Central memory CD8-positive, alpha-beta T cell (primary cell): Measurements from ENCODE around the gene CYB561.
"Not testable (repeated sequence)": the region's sequence is repeated elsewhere in the genome, so short reads cannot be mapped to it uniquely, and the experiment has no call there.

Source experiments
- ATAC-seq: fragments of 150-1000 bp; cut with Tn5 transposase; replicated peaks from 2 replicates; pipeline ENCODE4 v1.10.0; 2022; ENCODE audit warnings: mild to moderate bottlenecking, moderate FRiP score, moderate number of reproducible peaks; ENCODE audit not compliant: poor library complexity, severe bottlenecking; ENCODE audit errors: extremely low read depth
- DNase-seq, 2 donors: peaks; one replicate each; pipeline ENCODE4 v3.0.0; 2021; ENCODE audit warnings: low spot score in 2 of 2
- H3K27ac Mint-ChIP-seq: one replicate; pipeline ENCODE4 v1.8.0; 2022; ENCODE audit warnings: low read depth, mild to moderate bottlenecking, moderate library complexity, mixed read lengths
- H3K27me3 Mint-ChIP-seq: one replicate; pipeline ENCODE4 v1.8.0; 2022; ENCODE audit warnings: mixed read lengths
- H3K36me3 Mint-ChIP-seq: one replicate; pipeline ENCODE4 v1.8.0; 2022; ENCODE audit warnings: mild to moderate bottlenecking, moderate library complexity, mixed read lengths; ENCODE audit not compliant: insufficient read depth
- H3K4me1 Mint-ChIP-seq: one replicate; pipeline ENCODE4 v1.8.0; 2022; ENCODE audit warnings: mixed read lengths
- H3K4me3 Mint-ChIP-seq: one replicate; pipeline ENCODE4 v1.8.0; 2022; ENCODE audit warnings: mild to moderate bottlenecking, moderate library complexity, mixed read lengths
- H3K9me3 Mint-ChIP-seq: one replicate; pipeline ENCODE4 v1.8.0; 2022; ENCODE audit warnings: mixed read lengths

The CYB561 gene

GRCh38 chr17:63454357-63454756, 8.3 kb upstream of the CYB561 start:
- not testable (repeated sequence) for DNase-seq

DNA sequence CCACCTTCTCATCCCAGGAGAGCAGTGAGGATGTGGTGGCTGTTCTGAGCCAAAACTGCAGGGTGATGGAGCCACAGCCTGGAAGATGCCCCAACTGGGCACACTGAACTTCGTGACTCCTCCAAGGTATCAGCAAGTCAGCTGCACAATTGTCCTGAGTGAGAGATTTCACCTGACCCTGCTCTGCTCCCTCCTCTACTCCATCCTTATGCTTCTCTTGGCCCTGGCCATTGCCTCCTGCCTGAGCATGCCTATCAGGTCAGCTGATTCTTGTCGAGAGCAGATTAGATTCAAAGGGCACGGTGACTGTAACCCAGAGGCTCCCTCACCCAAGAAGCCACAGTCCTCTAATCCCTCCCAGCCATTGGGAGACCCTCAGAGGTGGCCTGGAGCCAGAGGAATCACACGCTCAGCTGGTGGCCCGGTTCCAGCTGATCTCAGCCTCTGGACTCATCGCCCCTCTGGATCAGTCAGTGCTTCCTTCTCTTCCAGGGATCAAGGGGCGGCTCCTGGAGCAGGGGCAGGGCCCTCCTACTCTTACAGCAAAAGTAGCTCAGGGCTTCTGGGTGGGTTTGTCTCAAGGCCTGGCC, 7.0 kb upstream of the CYB561 start:
- H3K9me3 Mint-ChIP-seq: no peaks in the 10 kb centered on the region
- H3K27me3 Mint-ChIP-seq: peaks cover 6% of the 10 kb centered on the region
- ATAC-seq (no peak), DNase-seq (no peak)
- no peak overlapping the region for H3K27ac Mint-ChIP-seq
- H3K36me3 Mint-ChIP-seq: peaks cover 2% of the 10 kb centered on the region
- H3K4me1 Mint-ChIP-seq: no peaks in the 10 kb centered on the region
- H3K4me3 Mint-ChIP-seq: no peak overlapping the region

More at GRCh38 chr17:63454357-63454756, 8.3 kb upstream of the CYB561 start:
- H3K27ac Mint-ChIP-seq, ATAC-seq, H3K36me3 Mint-ChIP-seq, H3K4me3 Mint-ChIP-seq, H3K9me3 Mint-ChIP-seq, H3K27me3 Mint-ChIP-seq, H3K4me1 Mint-ChIP-seq: not testable (repeated sequence)

DNA sequence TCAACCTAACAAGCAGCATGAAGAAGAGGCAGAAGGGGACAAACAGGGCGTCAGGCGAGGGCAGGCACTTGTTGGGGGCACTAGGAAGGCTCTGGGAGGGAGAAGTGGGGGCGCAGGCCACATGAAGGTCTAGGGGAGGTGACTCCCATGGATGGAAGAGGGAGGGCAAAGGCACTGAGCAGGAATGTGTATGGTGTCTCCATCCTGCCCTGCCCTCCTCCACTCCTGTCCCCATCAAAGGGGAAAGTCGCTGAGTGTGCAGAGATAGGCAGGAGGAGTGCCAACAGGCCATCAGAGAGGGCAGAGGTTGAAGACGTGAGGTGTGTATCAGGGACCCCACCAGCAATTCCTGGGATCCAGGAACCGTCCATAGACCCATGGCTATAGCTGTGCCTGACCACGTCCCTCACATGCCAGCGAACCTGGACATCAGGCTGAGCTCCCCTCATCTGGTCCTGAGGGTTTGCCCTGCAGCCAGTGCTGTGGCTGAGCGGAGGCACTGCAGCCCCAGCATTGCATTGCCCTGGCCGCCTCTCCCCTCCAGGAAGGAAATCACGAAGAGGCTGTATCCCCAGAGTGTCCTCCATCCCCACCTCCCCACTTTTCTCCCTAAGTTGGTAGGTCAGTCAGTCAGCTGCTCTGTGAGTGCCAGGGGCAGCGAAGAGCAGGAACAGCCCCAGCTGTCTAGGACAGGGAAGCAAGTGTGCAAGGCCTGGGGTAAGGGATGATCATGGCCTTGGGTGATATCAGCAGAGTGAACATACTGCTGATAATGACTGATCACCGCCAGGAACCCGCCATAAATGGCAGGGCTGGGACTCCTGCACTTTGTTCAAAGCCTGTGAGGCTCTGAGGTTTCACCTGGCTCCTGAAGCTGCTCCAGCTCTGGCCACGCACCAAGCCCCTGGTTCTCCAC, 6.2 kb upstream of the CYB561 start:
- Mint-ChIP-seq H3K27me3 (no peaks in the 10 kb centered on the region), H3K27ac (no peak overlapping the region), H3K36me3 (peaks cover 2% of the 10 kb centered on the region), H3K4me3 (no peak overlapping the region), H3K9me3 (no peaks in the 10 kb centered on the region), H3K4me1 (peaks cover 2% of the 10 kb centered on the region)
- ATAC-seq (no peak), DNase-seq (no peak)

DNA sequence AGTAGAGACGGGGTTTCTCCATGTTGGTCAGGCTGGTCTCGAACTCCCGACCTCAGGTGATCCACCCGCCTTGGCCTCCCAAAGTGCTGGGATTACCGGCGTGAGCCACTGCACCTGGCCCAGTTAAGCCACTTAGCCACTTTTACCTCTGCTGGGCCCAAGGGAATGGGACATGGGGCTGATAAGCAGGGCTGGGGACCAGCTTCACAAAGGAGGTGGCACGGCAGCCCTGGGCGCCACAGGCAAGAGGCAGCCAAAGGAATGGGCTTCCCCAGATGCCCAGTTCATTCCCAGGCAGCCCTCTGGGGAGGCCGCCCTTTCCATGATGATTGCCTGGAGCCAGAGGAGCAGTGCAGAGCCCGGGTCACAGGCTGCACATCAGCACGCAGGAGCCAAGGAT, 5.0 kb upstream of the CYB561 start:
- Mint-ChIP-seq H3K27ac (no peak overlapping the region), H3K27me3 (no peaks in the 10 kb centered on the region), H3K36me3 (peaks cover 2% of the 10 kb centered on the region), H3K4me1 (peaks cover 7% of the 10 kb centered on the region), H3K9me3 (no peaks in the 10 kb centered on the region), H3K4me3 (no peak overlapping the region)
- DNase-seq: no peak
- ATAC-seq: no peak

GRCh38 chr17:63450551-63450950, 4.4 kb upstream of the CYB561 start:
- peaks cover 7% of the 10 kb centered on the region for H3K4me1 Mint-ChIP-seq
- H3K4me3 Mint-ChIP-seq: no peak overlapping the region
- ATAC-seq (no peak), DNase-seq (no peak)
- no peak overlapping the region for H3K27ac Mint-ChIP-seq
- H3K36me3 Mint-ChIP-seq: peaks cover 4% of the 10 kb centered on the region
- no peaks in the 10 kb centered on the region for H3K9me3 Mint-ChIP-seq
- no peaks in the 10 kb centered on the region for H3K27me3 Mint-ChIP-seq

DNA sequence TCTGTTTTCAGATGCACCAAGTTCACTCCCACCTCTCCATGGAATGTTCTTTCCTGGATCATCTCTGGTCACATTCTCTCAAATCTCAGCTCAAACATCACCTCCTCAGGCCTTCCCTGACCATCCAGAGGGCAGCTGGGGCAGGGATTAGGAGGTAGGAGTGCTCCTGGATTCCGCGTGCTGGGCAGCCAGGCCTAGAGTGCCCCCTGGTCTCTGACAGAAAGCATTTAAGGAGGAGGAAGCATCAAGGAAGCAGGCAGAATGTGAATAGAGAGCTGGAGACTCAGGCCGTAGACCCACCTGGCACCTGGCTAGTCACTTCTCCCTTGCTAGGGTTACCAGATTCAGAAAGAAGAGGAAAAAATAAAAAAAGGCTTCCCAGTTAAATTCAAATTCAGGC, 2.5 kb upstream of the CYB561 start:
- Mint-ChIP-seq H3K27me3 (no peaks in the 10 kb centered on the region), H3K9me3 (no peaks in the 10 kb centered on the region), H3K36me3 (peaks cover 5% of the 10 kb centered on the region), H3K27ac (no peak overlapping the region), H3K4me3 (peak overlapping the region; percentile 32), H3K4me1 (peaks cover 20% of the 10 kb centered on the region)
- DNase-seq (no peak), ATAC-seq (no peak)

DNA sequence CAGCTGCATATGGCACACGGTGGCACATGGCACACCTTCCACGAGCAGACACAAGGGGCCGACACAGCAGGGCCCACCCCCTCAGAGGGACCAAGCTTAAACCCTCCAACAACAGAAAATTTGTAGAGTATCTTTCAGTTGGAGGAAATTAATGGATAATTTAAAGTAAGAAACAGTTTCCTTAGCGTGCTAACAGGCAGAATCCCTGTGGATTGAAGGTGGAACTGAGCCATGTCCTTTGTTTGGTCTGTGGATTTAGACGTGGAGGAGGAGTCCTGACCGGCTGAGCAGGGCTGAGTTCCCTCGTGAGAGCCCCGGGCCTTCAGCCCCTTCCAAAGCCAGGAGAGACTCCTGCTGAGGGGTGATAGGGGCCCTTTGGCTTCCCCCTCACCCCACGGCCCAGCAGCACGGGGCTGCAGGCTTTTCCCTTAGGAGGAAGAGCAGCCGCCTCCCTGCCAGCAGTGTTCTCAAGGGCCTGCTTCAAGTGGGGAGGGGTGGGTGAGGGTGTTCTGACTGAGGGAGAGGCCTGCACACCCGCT, 1.4 kb upstream of the CYB561 start:
- H3K27me3 Mint-ChIP-seq: no peaks in the 10 kb centered on the region
- H3K27ac Mint-ChIP-seq: peak overlapping the region; percentile 71
- H3K4me1 Mint-ChIP-seq: peaks cover 26% of the 10 kb centered on the region
- H3K36me3 Mint-ChIP-seq: peaks cover 5% of the 10 kb centered on the region
- H3K4me3 Mint-ChIP-seq: peak overlapping the region; percentile 83
- no peak for ATAC-seq
- DNase-seq: no peak
- H3K9me3 Mint-ChIP-seq: no peaks in the 10 kb centered on the region

- H3K27ac Mint-ChIP-seq: peak overlapping the region; percentile 71
- peak overlapping the region; percentile 83 for H3K4me3 Mint-ChIP-seq
- peaks cover 5% of the 10 kb centered on the region for H3K36me3 Mint-ChIP-seq
- no peaks in the 10 kb centered on the region for H3K27me3 Mint-ChIP-seq
- peak in 1 of 2 donors; percentile 18 for DNase-seq
- ATAC-seq: peak; percentile 9
- no peaks in the 10 kb centered on the region for H3K9me3 Mint-ChIP-seq
- peaks cover 30% of the 10 kb centered on the region for H3K4me1 Mint-ChIP-seq
Observed at GRCh38 chr17:63446753-63447470, 806 bp upstream of the CYB561 start.

GRCh38 chr17:63445571-63445953, 544 bp downstream of the CYB561 start:
- H3K4me1 Mint-ChIP-seq: peaks cover 37% of the 10 kb centered on the region
- peak overlapping the region; percentile 92 for H3K27ac Mint-ChIP-seq
- peaks cover 7% of the 10 kb centered on the region for H3K36me3 Mint-ChIP-seq
- peak overlapping the region; percentile 83 for H3K4me3 Mint-ChIP-seq
- H3K9me3 Mint-ChIP-seq: no peaks in the 10 kb centered on the region
- peak; percentile 79 for ATAC-seq
- peak; percentile 47 to 70 for DNase-seq
- H3K27me3 Mint-ChIP-seq: no peaks in the 10 kb centered on the region

DNA sequence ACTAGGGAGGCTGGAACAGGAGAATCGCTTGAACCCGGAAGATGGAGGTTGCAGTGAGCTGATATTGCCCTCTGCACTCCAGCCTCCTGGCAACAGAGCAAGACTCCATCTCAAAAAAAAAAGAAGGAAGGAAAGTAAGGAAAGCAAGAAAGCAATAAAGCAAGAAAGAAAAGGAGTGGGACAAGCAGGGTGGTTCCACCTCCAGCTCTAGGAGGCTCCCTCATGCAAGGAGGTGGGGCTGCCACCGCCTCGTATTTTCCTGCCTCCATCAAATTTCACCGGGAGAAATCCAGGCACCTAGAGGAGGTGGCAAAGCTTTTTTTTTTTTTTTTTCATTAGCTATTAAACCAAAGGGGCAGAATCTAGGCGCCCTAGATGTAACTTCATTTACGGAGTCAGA, 1.0 kb downstream of the CYB561 start:
- Mint-ChIP-seq H3K27me3 (no peaks in the 10 kb centered on the region), H3K36me3 (peaks cover 8% of the 10 kb centered on the region), H3K27ac (peak overlapping the region; percentile 92), H3K4me3 (peak overlapping the region; percentile 83), H3K9me3 (no peaks in the 10 kb centered on the region), H3K4me1 (peaks cover 41% of the 10 kb centered on the region)
- ATAC-seq (no peak), DNase-seq (no peak)

DNA sequence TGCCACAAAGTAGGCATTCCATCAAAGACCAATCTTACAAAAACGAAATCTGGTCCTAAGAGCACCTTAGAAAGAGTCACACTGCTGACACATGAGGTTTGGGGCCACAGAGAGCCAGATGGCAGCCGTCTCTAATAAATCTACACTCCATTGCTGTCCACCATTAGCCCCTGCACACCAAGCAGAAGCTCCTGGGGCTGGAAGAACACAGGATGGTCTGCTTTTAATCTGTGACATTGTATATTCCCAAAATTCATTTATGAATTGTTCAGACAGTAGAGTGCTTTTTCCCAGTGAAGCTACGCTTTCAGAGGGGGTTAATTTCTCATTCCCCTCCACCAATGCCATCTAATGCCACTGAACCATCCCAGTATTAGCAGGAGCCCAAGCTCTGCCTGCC, 1.6 kb downstream of the CYB561 start:
- peaks cover 48% of the 10 kb centered on the region for H3K4me1 Mint-ChIP-seq
- peak overlapping the region; percentile 92 for H3K27ac Mint-ChIP-seq
- H3K4me3 Mint-ChIP-seq: peak overlapping the region; percentile 83

GRCh38 chr17:63443053-63443452, 3.1 kb downstream of the CYB561 start:
- no peak overlapping the region for H3K4me3 Mint-ChIP-seq
- H3K36me3 Mint-ChIP-seq: peaks cover 13% of the 10 kb centered on the region
- ATAC-seq: no peak
- H3K27ac Mint-ChIP-seq: no peak overlapping the region
- no peaks in the 10 kb centered on the region for H3K27me3 Mint-ChIP-seq
- H3K4me1 Mint-ChIP-seq: peaks cover 53% of the 10 kb centered on the region
- no peaks in the 10 kb centered on the region for H3K9me3 Mint-ChIP-seq
- no peak for DNase-seq

More for the DNA sequence above, 1.6 kb downstream of the CYB561 start:
- no peaks in the 10 kb centered on the region for H3K27me3 Mint-ChIP-seq
- H3K36me3 Mint-ChIP-seq: peaks cover 12% of the 10 kb centered on the region
- DNase-seq (no peak), ATAC-seq (no peak)
- no peaks in the 10 kb centered on the region for H3K9me3 Mint-ChIP-seq
